ENCODE measurements around the gene IQCN.
A peak's percentile ranks its signal among the peaks of the same experiment; 100 is the strongest.

Gene IQCN

DNA sequence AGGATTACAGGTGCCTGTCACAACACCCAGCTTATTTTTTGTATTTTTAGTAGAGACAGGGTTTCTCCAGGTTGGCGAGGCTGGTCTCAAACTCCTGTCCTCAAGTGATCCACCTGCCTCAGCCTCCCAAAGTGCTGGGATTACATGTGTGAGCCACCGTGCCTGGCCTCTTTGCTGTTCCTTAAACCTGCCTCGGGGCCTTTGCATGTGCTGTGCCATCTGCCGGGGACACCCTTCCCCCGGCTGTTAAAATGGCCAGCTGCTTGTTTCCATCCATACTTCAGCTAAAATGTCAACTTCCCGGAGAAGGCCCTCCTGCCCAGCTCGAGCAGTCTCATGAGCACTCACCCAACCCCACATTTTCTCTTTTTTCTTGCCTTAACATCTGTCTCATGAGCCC, 29.0 kb downstream of the IQCN start:
- FAIRE-seq (no peak), DNase-seq (ENCODE audit: insufficient read length, low spot score) (no peak)

DNA sequence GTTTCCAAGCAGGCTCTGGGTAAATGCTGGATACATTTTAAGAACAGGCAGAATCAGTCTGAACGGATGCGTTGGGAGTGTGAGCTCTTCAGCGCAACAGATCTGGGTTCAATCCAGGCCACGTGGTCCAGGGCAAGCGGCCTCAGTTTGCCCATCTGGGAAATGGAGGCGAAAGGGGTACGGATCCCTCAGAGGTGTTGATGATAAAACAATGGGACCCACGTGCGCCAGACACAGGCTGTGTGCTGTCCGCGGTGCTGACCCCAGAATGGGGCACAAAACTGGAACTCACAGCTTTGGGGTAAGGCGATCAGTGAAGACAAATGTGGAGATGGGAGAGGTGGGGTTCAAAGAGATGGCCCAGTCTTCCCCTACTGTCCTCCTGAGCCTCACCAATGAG, 34.9 kb downstream of the IQCN start:
- DNase-seq (ENCODE audit: insufficient read length, low spot score): no peak
- FAIRE-seq: no peak

DNA sequence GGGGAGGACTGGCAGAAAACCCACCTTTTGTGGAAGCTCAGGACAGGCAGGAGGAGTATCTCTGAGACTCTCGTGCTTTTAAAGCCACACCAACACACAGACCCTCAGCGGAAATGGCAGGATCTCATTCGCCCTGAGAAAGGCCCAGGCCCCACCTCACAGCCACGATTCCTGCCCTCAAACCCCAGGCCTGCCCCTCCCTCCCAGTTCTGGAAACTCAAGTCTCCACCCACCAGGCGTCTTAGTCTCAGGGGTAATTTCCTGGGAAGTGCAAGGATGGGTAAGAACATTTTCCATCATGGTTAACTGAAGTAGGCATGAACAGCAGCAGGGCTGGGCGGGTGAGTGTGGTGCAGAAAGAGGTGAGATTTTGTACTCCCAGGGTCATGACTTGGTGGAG, 40.1 kb downstream of the IQCN start:
- DNase-seq (ENCODE audit: insufficient read length, low spot score) (no peak), FAIRE-seq (no peak)

DNA sequence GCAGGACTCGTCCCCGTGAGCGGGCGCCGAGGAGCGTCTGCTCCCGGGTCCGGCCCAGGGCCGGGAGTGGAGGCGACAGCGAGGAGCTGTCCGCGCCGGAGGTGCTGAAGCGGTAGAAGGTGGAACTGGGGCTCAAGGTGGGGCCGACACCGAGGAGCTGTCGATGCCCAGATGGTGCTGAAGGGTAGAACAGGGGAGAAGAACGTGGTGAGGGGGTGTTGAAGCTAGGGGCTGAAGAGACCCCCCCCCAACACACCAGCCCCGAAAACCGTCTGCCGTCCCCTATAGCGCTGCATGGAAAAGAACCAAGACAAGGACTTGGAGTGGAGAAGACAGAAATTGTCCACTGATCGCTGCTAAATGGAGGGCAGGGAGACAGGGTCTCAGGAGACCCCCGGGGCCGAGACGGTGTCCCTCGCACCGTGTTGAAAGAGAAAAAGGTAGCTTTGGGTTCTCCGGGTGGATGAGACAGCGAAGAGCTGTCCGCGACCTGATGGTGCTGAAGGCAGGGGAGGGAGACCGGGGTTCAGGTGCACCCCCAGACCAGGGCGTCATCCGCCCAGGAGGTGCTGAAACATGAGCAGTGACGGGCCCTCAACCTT, 40.9 kb downstream of the IQCN start:
- DNase-seq (ENCODE audit: insufficient read length, low spot score) (peak; percentile 58), FAIRE-seq (no peak)

DNA sequence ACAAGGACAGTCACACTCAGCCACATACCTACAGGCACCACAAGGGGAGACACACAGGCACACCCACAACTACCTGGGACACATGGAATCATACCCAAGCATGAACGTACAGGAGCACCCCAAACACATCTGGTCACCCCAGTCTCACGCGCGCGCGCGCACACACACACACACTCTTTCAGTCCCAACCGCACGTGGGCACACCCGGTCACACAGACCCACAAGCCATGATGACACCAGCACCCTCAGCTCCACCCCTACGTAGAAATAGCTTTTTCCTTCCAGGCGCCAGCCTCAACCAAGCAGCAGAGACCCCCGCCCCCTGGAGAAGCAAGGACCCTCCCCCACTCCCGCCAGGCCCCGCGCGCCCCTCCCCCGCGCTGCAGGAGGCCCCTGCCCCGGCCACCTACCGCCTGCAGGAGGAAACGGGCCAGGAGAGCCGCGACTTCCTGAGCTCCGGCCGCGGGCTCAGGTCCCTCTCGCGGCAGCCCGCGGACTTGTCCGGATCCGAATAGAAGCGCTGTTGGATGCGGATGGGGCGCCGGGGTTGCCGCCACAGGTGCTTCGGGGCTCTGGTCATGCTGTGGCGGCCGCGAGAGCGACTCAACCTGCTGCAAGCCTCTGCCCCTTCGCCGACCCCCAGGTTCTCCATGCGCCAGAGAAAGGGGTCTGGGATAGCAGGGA, 41.6 kb downstream of the IQCN start:
- no peak for FAIRE-seq

DNA sequence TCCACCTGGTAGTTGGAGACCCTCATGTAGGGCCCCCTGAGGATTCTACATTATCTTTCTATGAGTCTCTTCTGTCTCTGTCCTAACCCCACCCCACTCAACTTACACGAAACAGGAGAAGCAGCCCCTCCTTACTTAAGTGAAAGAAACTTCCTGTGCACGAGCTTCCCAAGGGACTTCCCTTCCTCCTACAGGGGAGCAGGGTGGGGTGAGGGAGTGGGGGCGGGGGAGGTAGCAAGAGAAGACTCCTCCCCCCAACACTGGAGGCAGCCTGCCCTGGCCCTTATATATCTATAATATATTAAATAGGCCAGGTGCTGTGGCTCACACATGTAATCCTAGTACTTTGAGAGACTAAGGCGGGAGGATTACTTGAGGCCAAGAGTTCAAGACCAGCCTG, 42.5 kb downstream of the IQCN start:
- FAIRE-seq: no peak

More for the DNA sequence above, 41.6 kb downstream of the IQCN start:
- DNase-seq (ENCODE audit: insufficient read length, low spot score): no peak

DNA sequence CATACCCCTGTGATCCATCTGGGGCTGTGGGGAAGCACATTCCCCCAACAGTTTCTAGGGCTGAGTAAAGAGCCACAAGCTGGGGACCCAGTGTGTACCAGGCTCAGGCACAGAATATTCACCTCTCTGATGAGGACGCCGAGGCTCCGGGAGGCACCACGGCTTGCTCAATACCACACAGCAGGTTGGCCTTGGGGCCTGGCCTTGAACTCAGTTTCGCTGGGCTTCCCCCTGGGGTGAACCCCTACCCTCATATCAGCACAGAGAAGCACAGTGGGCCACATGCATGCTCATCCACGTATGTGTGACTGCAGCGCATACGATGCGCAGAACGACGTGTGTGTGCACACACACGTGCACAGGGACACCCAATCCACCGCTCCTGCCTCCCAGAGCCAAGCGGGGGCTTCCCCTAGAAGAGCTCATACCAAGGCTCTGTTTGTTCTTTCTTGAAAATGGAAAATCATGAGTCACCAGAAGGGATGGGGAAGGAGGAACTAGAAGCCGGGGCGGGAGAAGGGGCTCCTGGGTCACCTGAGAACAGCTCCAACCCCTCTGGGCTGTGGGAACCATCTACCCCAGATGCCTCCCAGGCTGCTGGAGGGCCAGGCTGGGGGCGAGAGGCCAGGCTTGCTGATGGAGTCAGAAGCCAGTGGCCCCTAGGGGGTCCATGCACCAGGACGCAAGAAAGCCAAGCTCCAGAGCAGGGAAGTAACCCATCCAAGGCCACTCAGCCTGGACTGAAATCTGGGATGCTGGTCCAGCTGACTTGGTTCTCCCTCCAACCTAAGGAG, 43.1 kb downstream of the IQCN start:
- DNase-seq (ENCODE audit: insufficient read length, low spot score) (no peak), FAIRE-seq (no peak)

More for the DNA sequence above, 42.5 kb downstream of the IQCN start:
- DNase-seq (ENCODE audit: insufficient read length, low spot score): no peak

DNA sequence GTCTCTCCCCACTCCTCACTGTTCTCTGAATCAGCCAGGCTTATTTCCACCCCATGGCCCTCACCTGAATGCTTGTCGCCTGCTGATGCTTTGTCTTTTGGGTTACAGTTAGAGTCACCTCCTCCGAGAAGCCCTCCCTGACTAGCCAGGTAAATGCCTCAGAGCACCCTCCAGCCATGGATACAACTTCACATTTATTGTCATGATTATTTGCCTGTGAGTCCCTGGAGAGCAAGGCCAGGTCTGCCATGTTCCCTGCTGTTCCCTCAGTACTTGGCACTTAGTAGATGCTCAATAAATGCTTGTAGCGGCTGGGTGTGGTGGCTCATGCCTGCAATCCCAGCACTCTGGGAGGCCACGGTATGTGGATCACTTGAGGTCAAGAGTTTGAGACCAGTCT, 44.3 kb downstream of the IQCN start:
- DNase-seq (ENCODE audit: insufficient read length, low spot score): no peak
- FAIRE-seq: no peak

DNA sequence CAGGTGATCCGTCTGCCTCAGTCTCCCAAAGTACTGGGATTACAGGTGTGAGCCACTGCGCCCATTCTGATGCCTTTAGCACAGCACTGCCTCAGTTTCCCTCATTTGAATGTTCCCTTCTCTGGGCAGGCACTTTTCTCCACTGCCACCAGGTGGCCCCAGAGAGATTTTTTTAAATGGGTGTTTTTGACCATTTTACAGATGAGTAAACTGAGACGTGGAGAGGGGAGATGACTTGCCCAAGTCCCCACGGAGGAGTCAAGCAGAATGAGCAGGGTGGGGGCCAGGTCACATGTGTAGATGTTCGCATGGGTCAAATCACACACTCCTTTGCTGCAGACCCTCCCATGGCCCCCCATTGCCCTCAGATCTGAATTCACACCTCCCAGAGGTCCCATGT, 44.8 kb downstream of the IQCN start:
- no peak for DNase-seq (ENCODE audit: insufficient read length, low spot score)
- no peak for FAIRE-seq

DNA sequence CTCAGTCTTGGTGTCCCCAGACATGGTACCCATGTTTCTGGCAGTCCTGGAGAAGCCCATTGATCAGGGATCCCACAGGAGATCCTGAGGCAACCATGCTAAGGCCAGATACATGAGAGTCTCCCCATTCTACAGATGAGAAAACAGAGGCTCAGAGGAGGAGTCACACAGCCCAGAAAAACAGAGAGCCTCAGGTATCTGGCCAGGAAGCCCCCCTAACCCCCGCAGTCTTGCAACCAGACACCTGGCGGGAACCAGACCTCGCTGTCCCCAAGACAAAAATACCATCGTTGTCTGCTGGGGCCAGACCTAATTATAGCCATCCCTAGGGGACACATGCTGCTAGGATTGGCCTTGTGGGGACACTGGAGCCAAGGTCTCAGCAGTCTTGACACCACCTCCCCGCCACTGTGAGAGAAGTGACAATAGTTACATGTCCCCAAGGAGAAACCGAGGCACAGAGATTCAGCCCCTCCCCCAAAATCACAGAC, 46.4 kb downstream of the IQCN start:
- no peak for DNase-seq (ENCODE audit: insufficient read length, low spot score)
- no peak for FAIRE-seq

DNA sequence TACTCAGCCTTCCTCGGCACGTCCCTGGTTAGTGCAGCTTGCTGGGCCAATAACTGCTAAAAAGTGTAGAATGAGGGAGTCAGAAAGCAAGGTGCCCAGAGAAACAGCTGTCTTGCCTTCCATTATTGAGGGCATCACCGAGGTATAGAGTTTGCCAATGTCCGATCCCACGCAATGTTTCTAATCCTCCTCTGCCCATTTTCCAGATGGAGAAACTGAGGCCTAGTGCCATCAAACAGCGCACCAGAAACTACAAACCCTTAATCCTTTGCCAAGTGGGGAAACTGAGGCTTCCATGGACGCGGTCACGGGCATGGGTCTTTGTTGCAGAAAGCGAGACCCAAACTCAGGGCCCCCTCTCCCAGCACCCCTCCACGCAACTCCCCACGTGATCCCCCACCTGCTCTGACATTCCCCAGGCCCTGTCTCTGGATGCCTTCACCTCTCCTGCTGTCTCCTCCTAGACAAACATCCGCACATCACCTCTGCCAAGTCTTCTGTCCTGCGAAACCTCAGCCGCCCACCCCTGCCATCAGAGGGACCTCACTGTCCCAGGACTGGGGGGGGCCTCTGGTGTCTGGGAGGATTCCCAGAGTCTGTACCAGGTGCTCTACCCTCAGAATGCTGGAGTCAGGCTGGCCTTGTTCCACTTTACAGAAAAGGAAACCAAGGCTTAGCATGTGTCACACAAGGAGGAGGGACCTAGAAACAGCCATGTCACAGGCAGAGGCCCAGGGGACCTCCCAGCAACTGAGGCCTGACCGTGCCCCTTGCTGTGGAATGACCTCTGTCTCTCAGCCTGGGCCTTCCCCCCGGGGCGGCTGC, 47.1 kb downstream of the IQCN start:
- FAIRE-seq (no peak), DNase-seq (ENCODE audit: insufficient read length, low spot score) (no peak)

DNA sequence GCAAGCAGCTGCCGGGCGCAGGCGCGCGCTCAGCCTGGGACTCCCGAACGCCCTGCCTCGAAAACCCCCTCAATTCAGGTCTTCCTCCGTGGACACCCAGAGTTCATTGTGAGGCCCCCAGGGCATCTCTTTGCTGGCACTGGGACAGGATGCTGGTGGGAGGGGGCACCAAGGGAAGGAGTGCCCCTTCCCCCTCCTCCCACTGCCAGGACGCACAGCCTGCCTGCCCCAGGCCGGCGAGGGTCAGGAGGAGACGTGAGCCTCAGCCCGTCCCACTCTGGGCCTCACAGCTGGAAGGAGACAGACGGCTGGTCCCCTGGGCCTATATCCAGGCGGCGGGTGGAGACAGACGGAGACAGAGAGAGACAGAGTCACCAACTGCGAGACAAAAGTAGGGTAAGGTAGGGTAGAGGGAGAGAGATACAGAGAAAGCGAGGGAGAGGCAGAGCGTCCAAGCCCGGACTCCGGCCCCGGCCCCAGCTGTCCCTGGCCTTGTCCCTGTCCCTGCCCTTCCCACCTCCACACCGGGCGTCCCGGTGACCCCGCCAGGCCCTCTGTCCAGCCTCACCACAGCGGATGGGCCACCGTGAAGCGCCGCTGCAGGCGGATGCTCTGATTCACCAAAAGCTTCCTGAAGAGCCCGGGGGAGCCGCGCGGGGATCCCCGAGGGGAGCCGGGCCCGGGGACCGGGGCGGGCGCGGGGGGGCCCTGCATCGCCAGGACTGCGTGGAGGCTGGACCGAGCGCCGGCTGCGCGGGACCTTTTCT, 48.4 kb downstream of the IQCN start, which contains the start of gene PDE4C:
PDE4C (minus strand) TSS at position 737 of the 767 bp plus-strand sequence; CDS start at position 714, 23 bp downstream.
- FAIRE-seq: no peak
- no peak for DNase-seq (ENCODE audit: insufficient read length, low spot score)

DNA sequence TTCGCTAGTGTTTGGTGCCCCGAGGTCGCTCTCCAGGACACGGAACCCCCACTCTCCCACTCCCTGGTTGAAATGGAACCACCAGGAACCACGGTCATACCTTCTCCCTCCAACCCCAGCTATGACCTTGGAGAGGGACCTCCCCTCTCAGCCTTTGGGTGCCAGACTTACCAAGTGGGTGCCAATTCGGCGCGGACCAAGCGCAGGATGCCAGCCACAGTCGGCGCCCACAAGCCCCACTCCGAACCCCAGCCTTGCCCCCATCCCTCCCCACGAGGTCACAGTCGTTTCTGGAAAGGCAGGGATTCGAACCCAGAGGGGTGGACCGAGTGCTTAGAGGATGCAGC, 48.9 kb downstream of the IQCN start:
- FAIRE-seq (no peak), DNase-seq (ENCODE audit: insufficient read length, low spot score) (no peak)

DNA sequence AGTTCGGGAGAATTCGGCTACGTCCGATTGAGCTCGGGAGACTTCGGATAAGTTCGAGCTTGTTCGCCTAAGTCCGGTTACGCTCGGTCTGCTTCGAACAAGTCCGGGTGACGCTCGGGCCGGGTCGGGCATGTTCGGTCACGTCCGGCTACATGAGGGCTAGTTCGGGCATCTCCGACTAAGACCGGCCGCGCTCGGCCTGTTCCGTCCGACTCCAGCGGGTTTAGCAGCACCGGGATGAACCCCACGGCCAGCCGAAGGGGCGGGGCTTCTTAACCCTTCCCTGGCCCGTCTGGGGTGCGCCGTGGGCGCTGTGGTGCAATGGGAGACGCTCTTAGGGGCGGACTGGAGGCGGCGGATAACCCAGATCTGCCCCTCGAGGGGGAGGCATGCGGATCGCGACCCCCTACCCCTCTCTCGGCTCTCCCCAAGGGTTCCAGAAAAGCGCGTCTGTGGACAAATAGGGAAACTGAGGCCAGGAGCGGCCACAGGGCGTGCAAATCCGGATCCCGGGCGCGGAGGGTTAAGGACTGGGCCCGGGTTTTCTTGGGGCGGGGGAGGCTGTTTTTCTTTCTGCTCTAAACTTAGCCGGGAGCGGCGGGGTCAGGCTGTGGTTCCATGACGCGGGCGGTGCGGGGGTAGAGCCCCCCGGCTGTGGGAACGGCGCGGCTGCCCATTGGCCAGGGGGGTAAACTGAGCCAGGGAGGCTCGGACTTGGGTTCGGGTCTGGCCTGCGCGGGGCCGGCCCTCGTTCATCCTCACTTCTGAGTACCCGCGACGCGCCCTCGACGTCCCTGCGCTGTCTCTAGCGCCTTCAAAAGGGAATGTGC, 49.5 kb downstream of the IQCN start:
- FAIRE-seq (peak; percentile 97), DNase-seq (ENCODE audit: insufficient read length, low spot score) (peak; percentile 97)

DNA sequence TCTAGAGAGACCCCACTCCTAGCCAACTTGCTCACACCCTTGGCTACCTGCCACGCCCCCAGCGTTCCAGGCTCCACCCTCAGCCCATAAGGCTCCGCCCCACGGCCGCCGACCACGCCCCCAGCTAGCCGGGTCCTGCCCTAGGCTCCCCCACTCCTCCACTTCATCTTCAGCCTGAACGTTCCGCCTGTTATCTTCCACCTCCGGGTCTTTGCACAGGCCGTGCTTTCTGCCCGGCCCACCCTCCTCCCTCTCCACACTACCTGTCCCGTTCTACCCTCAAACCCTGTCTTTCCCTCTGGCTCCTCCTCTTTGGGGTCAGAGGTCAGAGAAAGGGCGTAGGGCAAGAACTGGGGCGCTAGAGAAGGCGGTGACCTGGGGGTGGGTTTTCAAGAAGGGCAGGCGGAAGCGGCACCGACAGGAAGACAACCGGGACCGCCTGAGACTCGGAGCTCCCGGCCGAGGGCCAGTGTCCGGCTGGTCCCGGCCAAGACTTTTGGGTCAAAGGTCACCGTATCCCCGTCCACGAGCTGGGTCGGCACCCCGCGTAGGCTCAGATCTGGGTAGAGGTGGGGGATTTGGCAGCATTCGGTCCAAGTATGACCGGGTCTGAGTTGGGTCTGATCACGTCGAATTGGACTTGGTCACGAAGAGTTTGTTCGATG, 50.3 kb downstream of the IQCN start:
- peak; percentile 51 for DNase-seq (ENCODE audit: insufficient read length, low spot score)

DNA sequence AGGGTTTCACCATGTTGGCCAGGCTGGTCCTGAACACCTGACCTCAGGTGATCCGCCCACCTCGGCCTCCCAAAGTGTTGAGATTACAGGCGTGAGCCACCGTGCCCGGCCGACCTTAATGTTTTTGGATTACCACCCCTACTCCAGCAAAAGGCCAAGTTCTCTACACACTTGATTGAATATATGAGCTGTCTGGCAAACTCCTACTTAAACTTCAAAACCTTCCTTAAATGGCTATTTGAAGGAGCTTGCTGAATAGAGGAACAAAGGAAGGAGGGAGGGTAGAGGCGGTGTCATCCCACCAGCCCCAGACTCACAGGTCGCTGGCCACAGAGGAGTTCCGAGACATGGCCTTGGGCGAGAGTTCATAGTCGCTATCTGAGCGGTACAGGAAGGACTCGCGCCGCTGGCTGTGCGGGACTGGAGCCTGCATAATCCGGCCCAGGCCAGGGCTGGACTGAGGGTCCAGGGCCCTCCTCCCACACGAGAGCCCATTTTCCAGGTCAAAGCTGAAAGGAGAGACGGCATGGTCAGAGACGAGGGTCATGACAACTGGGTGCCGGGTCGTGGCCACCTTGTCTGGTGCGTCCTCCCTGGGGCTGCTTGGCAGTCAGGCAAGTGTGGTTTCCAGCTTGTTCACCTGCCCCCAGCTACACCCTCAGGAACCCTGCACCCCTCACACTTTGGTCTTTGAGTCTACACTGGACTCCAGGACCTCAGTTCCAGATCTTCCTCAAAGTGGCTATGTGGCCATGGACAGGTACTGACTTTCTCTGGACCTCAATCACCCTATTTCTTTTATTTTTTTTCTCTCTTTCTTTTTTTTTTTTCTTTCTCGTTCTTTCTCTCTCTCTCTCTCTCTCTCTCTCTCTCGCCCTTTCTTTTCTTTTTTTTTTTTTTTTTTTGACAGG, 52.2 kb downstream of the IQCN start:
- no peak for FAIRE-seq
- no peak for DNase-seq (ENCODE audit: insufficient read length, low spot score)

More for the DNA sequence above, 50.3 kb downstream of the IQCN start:
- peak; percentile 49 for FAIRE-seq

DNA sequence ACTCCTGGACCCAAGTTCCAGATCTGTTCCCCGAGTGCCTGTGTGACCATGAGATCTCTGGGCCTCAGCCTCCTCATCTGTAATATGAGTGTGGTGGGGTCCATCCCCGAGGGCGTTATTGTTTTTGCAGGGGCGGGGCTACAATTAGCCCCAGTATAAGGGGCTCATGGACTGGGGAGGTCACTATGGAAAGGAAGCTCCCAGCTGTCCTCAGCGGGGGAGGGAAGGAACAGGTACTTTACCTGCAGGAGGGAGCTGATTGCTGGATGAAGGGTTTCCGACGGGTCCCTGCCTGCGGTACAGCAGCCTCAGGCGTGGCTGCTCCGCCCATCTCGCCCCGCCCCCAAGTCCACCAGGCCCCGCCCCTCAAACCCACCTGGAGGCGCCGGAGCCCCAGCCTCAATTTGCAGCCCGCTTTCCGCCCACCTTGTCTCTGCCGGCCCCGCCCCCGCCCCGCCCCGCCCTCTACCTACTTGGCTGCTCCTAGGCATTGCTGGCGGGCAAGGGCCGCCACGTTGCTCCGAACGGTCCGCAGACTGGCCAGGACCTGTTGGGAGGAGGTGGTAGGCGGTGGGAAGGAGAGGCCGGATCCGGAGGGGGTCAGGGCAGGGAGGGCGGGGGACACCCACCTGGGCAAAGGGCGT, 53.5 kb downstream of the IQCN start:
- no peak for DNase-seq (ENCODE audit: insufficient read length, low spot score)
- FAIRE-seq: no peak
